NCI-H82 (cell line): ENCODE results near the gene HEXD.
"Not testable (repeated sequence)": the region's sequence is repeated elsewhere in the genome, so short reads cannot be mapped to it uniquely, and the experiment has no call there.

Source experiments
- DNase-seq: peaks from one replicate; lab custom pipeline; 2025; lab: John Stamatoyannopoulos, UW

Gene HEXD

DNA sequence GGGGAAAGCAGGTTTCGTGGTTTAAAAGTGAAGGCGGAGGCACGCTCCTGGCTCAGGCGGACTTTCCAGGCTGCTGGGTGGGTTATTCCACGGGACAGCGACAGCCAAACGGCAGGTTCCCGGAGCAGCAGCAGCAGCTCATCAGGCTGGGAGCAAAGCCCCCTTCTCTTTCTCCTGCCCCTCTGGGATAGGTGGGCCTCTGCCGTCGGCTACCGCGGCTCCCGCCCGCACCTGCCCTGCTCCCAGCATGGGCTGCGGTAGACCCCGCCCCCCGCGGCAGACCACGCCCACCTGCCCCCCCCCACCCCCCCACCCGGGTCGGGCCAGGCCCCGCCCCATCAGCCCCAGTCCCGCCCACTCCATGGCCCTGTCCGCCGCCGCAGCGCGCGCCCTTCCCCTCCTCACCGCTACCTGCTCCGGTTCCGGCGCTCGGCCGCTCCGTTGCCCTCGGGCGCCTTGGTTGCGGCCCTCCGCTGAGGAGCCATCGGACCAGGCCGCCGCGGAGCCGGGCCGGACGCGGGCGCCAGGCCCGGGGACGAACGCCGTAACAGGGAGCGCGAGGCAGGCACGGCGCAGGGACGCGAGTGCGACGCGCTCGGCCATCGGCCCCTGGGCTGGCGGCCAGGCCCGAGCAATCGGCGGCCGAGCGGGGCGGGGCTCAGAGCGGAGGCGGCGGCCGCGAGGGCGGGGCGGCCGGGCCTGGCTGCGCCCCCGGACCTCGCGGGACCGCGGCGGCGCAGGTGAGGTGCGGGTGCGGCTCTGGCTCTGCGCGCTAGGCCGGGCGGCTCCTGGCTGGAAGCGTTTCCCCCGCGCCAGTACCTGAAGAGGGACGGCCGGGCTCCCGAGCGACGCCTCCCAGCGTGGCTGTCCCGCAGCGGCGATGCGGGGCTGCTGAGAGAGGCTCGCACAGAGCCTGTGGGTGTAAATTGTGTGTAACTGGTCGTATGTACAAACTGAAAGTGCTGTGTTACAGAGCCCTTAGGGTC, at the start of gene HEXD, which contains the start of gene OGFOD3:
TSS of gene HEXD (plus strand) at position 347 of the 986 bp plus-strand sequence. CDS start 1,453 bp downstream, outside the sequence.
TSS of gene OGFOD3 (minus strand) at position 586 of the 986 bp plus-strand sequence. CDS start at position 485, 101 bp downstream.
- DNase-seq: peak; percentile 90

DNA sequence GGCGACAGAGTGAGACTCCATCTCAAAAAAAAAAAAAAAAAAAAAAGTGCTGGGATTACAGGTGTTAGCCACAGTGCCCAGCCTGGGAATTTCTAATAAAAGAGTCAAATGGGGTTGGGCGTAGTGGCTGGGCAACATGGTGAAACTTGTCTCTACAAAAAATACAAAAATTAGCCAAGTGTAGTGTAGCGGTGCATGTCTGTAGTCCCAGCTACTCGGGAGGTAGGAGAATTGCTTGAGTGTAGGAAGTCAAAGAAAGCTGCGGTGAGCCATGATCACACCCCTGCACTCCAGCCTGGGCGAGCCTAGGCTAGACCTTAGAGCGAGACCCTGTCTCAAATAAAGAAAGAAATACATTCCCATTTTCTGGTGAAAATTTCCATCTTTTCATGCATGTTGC, 48.9 kb upstream of the HEXD start:
- DNase-seq: no peak

DNA sequence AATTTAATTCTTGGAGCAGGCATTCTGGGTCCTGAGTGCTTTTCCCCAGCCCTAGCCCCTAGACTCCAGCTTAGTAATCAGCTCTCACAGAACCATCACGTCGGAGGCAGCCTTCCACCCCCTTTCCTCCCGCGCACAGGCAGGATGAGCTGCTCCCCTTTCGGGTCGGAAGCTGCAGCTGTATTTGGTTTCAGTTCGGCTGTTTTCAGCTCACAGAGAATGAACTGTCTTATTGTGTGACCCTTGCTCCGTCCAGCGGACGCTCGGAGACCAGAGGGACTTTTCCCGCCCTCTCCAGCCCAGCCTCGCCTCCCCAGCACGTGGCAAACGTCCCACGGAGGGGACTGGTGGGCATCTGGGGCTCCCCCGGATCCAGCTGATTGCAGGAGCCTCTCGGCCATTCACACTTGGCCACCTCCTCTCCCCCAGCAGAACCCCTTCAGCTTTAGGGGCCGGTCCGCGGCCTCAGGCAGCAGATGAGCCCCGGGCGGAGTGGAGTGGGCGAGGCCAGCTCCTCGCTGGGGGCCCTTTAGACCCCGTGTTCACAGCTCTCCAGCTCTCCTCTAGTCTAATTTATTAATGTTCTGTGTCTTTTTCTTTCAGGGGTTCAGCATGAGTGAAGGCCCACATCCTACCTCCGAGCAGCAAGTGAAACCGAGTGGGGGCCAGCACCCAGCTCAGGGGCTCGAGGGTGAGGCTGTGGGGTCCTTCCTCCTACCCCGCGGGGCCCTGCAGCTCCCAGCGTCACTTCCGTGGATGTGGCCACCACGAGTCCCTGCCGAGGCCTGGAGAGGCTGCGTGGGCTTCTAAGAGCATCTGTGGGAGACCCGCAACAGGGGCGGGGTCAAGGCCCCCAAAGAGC, 47.4 kb upstream of the HEXD start:
- no peak for DNase-seq

DNA sequence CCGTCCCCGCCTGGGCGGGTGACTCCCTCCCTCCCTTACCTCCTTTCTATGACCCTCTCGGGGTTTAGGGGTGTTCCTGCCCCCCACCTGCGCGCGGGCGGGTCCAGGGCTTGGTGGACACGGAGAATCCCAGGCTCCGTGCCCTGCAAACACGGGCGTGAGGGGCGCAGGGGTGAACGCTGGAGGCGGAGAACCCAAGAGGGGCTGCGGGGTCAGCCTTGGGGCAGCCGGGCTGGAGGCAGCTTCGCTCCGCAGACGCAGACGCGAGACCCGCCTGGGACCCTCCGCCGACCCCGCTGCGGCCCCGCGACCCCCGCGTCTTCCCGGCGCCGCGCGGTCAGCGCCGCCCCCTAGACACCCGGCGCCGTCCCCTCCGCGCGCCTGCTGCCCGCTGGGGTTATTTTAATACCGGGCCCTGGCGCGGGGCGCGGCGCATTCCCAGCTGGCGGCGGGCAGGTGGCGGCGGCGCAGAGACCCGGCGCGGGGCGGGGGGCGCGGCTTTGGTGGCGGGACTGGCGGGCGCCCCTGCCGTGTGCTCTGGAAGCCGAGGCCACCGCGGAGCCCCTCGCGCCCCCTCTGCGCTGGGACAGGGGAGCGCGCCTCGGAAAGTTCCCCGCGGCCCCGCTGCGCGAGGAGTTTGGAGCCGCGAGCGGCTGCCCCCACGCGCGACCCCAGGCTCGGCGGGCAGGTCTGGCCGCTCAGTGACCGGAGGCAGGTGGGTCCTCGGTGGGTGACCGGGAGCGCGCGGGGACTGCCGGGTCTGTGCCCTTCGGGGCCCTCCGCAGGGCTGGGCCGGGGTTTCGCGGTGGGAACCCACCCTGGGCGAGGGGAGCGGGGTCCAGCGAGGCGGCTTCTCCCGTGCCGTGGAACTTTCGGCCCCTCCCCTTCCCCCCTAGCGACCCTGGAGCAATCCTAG, 46.6 kb upstream of the HEXD start, which contains the start of gene UTS2R:
TSS of gene UTS2R (plus strand) at position 433 of the 916 bp plus-strand sequence. CDS start 2,560 bp downstream, outside the sequence.
- DNase-seq: peak; percentile 42

- no peak for DNase-seq
These were observed 45.7 kb upstream of the HEXD start for GRCh38 chr17:82372249-82373071.

DNA sequence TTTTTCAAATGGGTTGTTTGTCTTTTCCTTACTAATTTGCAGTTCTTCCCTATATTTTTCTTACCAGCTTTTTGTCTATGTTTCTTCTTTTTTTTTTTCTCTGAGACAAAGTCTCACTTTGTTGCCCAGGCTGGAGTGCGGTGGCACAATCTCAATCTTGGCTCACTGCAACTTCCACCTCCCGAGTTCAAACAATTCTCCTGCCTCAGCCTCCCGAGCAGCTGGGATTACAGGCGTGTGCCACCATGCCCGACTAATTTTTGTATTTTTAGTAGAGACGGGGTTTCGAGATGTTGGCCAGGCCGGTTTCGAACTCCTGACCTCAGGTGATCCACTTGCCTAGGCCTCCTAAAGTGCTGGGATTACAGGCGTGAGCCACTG, 45.1 kb upstream of the HEXD start:
- not testable (repeated sequence) for DNase-seq

- DNase-seq: no peak
These were observed 44.2 kb upstream of the HEXD start for GRCh38 chr17:82373731-82374625.

GRCh38 chr17:82374626-82375331, 43.4 kb upstream of the HEXD start:
- DNase-seq: no peak

DNA sequence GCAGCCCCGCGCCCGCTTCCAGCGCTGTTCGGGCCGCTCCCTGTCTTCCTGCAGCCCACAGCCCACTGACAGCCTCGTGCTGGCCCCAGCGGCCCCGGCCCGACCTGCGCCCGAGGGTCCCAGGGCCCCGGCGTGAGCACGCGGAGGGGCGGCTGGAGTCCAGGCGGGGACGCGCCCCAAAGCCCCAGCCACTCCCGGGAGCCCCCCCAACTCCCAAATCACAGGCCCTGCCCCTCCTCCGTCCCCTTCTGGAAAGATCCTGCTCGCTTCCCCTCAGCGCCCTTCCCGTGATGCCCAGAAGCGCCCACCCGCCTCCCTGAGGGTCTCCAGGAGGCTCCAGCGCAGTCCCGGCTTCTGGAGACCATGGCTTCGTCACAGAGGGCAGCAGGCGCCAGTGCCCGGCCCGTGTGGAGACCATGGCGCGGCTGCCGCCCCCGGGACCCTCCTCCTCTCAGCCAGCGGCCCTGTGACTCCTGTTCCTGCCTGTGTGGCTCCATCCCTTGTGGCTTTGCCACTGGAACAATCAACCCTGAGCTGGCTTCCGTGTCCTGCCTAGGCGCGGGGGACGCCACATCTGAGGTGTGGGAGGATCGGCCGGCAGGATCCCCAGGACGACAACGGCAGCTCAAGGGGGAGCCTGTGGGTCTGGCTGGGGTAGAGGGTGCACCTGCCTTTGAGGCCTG, 42.6 kb upstream of the HEXD start:
- no peak for DNase-seq

DNA sequence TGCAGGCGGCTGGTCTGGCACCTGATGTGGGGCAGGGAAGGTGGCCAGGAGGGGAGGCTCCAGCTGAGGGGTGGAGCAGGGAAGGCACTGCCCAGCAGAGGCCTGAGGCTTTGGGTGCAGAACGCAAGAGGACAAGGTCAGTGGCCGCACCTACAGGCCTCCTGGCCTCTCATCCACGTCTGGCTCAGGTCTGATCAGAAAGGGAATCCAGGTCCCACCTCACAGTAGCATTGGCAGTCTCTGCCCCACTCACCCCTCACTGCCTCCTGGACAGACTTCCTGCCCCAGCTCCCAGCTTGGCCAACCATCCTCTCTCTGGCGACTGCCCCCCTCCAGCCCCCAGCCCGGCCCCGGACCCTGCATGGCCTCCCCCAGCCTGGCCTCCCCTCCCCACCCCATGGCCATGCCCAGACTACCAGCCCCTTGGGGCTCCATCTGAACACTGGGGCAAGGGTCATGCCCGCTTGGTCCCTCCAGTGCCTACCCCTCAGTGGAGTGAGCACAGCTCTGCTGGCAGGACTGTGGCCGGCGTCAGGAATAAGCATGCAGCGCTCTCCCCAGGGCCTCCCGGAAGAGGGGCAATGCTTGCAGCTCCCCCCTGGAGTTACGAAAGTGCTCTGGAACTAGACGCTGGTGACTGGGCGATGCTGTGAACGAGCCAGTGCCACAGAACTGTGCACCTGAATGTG, 42.0 kb upstream of the HEXD start:
- no peak for DNase-seq

DNA sequence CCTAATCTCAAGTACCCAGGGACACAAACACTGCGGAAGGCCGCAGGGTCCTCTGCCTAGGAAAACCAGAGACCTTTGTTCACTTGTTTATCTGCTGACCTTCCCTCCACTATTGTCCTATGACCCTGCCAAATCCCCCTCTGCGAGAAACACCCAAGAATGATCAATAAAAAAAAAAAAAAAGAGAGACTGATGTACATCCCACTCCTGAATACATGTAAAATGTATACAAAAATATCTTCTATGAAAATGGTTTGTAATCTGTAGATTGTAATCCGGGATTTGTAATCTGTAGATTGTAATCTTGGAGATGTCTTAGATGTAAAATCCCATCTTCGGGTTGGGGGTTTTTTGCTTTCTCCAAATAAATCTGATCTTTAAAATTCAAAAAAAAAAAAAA, 40.9 kb upstream of the HEXD start:
- not testable (repeated sequence) for DNase-seq

DNA sequence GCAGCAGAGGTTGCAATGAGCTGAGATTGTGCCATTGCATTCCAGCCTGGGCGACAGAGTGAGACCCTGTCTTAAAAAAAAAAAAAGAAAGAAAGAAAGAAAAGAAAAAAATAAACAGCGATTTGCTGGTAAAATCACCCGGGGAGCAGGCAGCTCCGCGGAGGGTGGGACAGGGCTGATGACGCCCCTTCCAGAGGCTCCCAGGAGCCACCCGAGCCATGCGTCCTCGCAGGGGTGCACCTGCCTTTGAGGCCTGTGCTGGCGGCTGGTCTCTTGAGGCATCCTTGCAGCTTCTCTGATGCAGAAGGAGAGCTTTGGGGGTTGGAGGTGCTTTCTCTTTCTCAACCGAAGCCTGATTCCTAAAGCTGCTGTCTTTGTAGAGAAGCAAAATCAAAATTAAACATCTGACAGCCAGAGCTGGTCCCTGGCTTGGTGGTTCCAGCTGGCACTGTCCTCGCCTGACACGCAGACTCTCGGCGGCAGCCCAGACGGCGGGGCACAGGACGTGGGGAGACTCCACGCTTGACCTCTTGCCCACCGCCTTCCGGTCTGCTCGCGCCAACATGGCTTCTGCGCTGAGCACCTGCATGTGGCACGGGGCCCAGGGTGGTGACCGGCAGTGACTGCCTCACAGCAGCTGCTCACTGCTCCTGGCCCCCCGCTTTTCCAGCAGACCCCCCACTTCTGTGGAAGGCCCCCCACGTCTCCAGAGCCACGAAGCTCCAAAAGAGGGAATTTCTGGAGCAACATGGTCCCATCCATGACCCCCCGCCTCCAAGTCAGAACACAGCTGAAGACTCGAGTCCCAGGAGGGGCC, 40.0 kb upstream of the HEXD start:
- no peak for DNase-seq

GRCh38 chr17:82378741-82379021, 39.5 kb upstream of the HEXD start:
- DNase-seq: no peak

GRCh38 chr17:82380860-82381702, 37.1 kb upstream of the HEXD start:
- peak; percentile 36 for DNase-seq

- DNase-seq: not testable (repeated sequence)
These were observed 36.5 kb upstream of the HEXD start for GRCh38 chr17:82381703-82382009.
